Suppressor macrophage treated with lipopolysaccharide for 4 hours (primary cell): ENCODE measurements around the gene GCK.

Source experiments
- DNase-seq: peaks from one replicate; pipeline ENCODE4 v3.0.0-alpha.2; 2020

Gene GCK

GRCh38 chr7:44102846-44103565, 86.2 kb downstream of the GCK start:
- no peak for DNase-seq

GRCh38 chr7:44101966-44102845, 87.0 kb downstream of the GCK start:
- DNase-seq: no peak

- DNase-seq: no peak
These were observed 87.8 kb downstream of the GCK start for GRCh38 chr7:44101303-44101965.

GRCh38 chr7:44100458-44101302, 88.6 kb downstream of the GCK start:
- no peak for DNase-seq

- no peak for DNase-seq
These were observed 89.6 kb downstream of the GCK start for GRCh38 chr7:44099669-44100068.

GRCh38 chr7:44098092-44099068, 90.9 kb downstream of the GCK start:
- DNase-seq: no peak

- no peak for DNase-seq
These were observed 91.9 kb downstream of the GCK start for GRCh38 chr7:44097064-44097932.

- no peak for DNase-seq
These were observed 92.8 kb downstream of the GCK start for GRCh38 chr7:44096326-44096881.

- DNase-seq: no peak
These were observed 93.5 kb downstream of the GCK start for GRCh38 chr7:44095781-44096180.

GRCh38 chr7:44094883-44095592, 94.2 kb downstream of the GCK start:
- no peak for DNase-seq

- no peak for DNase-seq
These were observed 94.9 kb downstream of the GCK start for GRCh38 chr7:44094365-44094764.
